Neural progenitor cell (in vitro differentiated cells): Measurements from ENCODE around the gene DHCR24.

Experiments
- CTCF ChIP-seq: fragments of 200-600 bp; sonication (generic); IDR thresholded peaks from 2 replicates; pipeline ENCODE4 v1.5.1; 2017; ENCODE audit warnings: antibody characterized with exemption, mild to moderate bottlenecking
- EZH2 ChIP-seq: fragments of 200-600 bp; sonication (generic); IDR thresholded peaks from 2 replicates; pipeline ENCODE4 v1.6.1; 2017; ENCODE audit warnings: antibody characterized with exemption, mild to moderate bottlenecking, moderate library complexity
- EZH2phosphoT487 ChIP-seq: fragments of 200-600 bp; sonication (generic); IDR thresholded peaks from 2 replicates; pipeline ENCODE4 v1.6.1; 2017; ENCODE audit warnings: antibody characterized with exemption

- TF ChIP-seq CTCF (no peak), EZH2 (no peak), EZH2phosphoT487 (no peak)
These were observed 41.3 kb upstream of the DHCR24 start for GRCh38 chr1:54928327-54928726.
